ENCODE data around the gene POLD1.
"Not testable (repeated sequence)": the region's sequence is repeated elsewhere in the genome, so short reads cannot be mapped to it uniquely, and the experiment has no call there.

Gene POLD1

GRCh38 chr19:50433201-50434180 lies 49.3 kb downstream of the POLD1 start:
- DNase-seq, result no peak

- DNase-seq, result no peak
Measured at GRCh38 chr19:50434525-50434924, 50.4 kb downstream of the POLD1 start.

- DNase-seq, result no peak
Measured at GRCh38 chr19:50435221-50435620, 51.1 kb downstream of the POLD1 start.

GRCh38 chr19:50435627-50436026 lies 51.5 kb downstream of the POLD1 start:
- DNase-seq, result no peak

- no peak for DNase-seq
Measured at GRCh38 chr19:50437862-50438449, 53.8 kb downstream of the POLD1 start.

- not testable (repeated sequence) for DNase-seq
Measured at GRCh38 chr19:50439130-50439529, 55.0 kb downstream of the POLD1 start.

GRCh38 chr19:50444059-50444458 lies 59.9 kb downstream of the POLD1 start:
- DNase-seq, result no peak

- no peak for DNase-seq
Measured at GRCh38 chr19:50447053-50447452, 62.9 kb downstream of the POLD1 start.

GRCh38 chr19:50447750-50448149 lies 63.6 kb downstream of the POLD1 start:
- no peak for DNase-seq

- DNase-seq, result no peak
Measured at GRCh38 chr19:50449236-50449899, 65.2 kb downstream of the POLD1 start.

GRCh38 chr19:50450369-50451222 lies 66.4 kb downstream of the POLD1 start:
- DNase-seq, result no peak

GRCh38 chr19:50451223-50451534 lies 67.0 kb downstream of the POLD1 start:
- no peak for DNase-seq

- DNase-seq, result no peak
Measured at GRCh38 chr19:50453243-50453642, 69.1 kb downstream of the POLD1 start.

GRCh38 chr19:50455992-50456391 lies 71.8 kb downstream of the POLD1 start:
- no peak for DNase-seq

- DNase-seq, result no peak
Measured at GRCh38 chr19:50457300-50457699, 73.2 kb downstream of the POLD1 start.

- no peak for DNase-seq
Measured at GRCh38 chr19:50458396-50459066, 74.4 kb downstream of the POLD1 start.

GRCh38 chr19:50459067-50459456 lies 74.9 kb downstream of the POLD1 start:
- DNase-seq, result no peak

GRCh38 chr19:50459638-50460037 lies 75.5 kb downstream of the POLD1 start:
- DNase-seq, result no peak

- no peak for DNase-seq
Measured at GRCh38 chr19:50460161-50460765, 76.1 kb downstream of the POLD1 start.

All from amygdala (tissue), 56 donors.